Amniotic stem cell (primary cell): ENCODE results near the gene MPPED2.

Source experiments
- DNase-seq: peaks from one replicate; lab custom pipeline; 2025; lab: John Stamatoyannopoulos, UW

Gene MPPED2, protein sequence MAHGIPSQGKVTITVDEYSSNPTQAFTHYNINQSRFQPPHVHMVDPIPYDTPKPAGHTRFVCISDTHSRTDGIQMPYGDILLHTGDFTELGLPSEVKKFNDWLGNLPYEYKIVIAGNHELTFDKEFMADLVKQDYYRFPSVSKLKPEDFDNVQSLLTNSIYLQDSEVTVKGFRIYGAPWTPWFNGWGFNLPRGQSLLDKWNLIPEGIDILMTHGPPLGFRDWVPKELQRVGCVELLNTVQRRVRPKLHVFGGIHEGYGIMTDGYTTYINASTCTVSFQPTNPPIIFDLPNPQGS

DNA sequence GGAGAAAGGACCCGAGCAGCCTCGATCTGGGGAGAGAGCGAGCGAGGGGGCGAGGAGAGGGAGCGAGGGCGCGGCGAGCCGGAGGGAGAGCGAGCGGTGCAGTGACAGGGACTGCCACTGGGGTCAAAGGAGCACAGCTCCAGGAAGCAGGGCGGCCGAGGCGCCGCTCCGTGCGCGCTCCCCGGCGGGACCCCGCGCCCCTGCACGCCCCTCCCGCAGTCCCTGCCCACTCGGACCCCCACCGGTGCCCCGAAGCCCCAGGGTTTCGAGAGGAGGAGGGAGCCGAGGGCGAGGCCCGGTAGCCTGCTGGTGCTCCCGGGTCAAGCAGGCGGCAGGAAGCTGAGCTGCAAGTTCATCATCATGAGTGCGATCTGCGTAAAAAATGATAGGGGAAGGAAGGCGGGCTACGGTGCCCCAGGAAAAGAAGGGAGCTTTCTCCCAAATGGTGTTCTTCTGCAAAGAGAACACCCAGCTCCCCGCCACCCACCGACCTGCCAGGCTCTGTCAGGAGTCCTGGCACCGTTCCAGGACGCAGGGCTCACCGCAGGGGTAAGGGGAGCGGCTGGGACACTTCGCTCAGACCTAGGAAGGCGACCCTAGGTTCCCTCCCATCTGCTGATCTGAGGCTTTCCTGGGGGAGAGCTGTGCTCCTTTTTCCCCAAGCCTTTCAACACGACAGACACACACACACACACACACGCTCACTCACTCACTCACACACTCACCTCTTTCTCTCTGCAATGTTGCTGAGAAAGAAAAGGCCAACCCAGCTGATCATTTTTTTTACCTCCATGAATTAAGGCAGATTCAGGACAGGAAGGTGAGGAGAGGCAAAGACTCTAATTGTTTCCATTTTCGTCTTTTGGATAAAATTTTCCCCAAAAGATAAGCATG is at the start of gene MPPED2:
MPPED2 (minus strand) TSS at position 103 of the 894 bp plus-strand sequence. CDS start 5,980 bp downstream, outside the sequence.
- no peak for DNase-seq

DNA sequence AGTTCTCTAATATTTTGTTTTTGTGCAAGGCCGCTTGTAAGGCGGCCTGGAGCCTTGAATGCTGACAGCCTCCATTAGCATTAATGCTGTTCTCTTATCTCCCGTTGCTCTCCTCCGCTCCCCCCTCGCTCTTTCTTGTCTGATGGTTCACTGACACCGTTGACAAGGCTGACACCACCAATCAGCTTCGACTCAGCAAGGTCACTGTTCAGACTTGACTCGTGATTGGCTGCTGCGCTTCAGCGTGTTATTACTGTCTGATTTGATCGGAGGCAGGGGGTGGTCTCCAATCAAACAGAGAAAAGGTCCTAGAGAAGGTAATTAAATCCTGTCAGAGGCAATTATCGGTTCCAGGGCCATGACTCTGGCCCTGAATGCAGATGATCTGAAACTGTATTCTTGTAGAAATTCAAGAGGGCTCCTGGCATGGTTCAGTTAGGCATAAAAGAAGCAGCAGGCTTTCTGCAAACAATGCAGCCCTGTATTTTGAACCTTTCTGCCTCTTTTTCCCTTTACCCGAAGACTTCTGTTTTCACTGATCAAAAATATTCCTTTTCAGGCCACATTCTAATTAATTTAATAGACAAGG is 49.3 kb upstream of the MPPED2 start:
- DNase-seq = no peak

DNA sequence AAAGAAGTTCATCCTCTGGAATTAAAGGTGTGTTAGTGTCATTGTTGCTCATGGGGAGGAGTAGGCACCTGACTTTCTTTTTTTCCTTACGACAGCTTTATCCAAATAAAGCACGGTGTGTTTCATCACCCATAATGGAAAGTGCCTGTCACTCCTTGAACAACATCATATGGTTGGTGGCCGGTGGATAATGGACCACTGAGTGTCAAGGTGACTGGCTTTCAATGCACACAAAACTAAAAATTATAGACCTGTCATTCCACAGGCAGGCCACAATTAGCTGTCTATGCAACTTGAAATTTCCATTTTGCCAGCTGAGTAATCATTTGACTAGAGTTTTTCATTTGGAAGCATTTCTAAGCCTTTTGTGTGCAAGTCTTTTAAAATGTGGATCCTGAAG is 45.0 kb upstream of the MPPED2 start:
- DNase-seq = no peak

DNA sequence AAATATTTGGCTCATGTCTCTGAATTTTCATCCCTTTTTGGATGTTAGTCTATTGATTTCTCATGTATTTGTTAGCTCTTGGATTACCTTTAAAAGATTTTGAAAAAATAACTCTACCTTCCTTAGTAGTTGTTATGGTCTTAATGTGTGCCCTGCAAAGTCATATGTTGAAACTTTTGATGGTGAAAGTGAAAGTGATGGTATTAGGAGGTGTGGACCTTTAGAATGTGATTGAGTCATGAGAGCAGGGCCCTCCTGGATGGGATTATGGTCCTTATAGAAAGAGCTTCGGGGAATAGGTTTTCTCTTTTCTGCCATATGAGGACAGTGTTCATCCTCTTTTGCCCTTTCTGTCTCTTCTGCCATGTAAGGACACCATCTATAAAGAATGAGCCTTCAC is 33.6 kb upstream of the MPPED2 start:
- no peak for DNase-seq

DNA sequence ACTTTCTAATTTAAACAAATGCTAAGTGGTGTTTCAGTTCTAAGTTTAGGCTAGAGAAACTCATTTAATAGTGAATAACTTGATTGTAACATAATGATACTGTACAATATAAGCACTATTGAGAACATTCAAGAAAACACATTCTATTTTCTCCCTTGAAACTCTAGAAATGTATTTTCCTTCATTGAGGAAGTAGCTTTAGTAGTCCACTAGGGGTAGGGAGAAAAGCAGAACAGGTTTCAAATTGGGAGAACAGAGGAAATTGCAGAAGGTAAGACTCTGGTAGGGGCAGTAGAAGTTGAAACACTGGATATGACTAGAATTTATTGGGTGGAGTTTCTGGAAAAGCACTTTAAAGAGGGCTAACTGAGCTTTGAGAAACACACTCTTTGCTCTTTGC is 31.6 kb upstream of the MPPED2 start:
- no peak for DNase-seq

DNA sequence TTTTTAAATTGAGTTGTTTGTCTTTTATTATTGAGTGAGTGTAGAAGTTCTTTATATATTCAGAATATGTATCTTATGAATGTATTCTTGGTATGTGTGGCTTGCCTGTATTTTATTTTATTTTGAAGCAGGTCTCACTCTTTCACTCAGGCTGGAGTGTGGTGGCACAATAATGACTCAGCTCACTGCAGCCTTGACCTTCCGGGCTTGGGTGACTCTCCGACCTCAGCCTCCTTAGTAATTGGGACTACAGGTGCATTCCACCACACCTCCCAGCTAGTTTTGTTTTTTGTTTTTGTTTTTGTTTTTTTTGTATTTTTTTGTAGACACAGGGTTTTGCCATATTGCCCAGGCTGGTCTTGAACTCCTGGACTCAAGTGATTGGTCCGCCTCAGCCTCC is 24.5 kb upstream of the MPPED2 start:
- no peak for DNase-seq

DNA sequence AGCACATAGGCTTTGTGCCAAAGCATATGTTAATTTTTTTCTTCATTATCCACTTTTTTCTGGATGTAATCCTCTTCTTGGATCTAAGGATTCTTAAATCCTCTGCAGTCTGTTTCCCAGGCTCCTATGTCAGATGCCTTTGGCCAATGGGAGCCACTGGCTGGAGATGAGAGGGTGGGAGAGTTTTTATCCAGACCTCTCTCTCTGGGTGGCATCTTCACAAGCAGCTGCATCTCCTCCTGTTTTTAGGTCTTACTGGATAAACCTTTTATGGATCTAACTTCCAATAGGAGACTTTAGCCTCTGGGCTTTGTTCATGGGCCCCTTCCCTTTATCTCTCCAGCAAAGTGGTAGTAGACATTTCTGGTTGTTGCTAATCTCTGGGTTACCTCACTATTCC is 22.4 kb upstream of the MPPED2 start:
- no peak for DNase-seq

DNA sequence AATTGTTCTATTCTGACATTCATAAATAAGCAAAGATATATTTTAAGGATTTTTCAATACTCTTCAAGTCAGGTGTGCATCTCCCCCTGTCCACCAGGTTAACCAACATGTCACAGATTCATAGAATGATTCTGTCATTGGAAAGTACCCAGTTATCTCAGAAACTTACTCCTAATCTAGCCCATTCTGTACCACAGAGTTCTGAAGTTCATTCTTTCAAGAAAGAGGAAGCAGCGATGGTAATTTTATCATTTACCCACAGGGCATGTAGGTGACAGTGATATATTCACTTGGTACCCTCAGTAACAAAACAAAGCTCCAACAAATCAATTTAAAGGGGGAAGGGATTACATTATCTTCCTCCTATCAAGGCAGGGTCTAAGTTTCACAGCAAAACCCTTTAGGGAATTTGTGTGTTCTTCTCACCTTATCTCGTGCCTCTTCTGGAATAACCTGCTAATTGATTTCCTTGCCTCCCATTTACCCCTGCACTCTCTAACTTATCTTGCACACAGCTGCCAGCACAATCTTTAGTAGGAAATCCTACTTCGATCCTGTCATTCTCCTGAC is 19.0 kb upstream of the MPPED2 start:
- DNase-seq = no peak

DNA sequence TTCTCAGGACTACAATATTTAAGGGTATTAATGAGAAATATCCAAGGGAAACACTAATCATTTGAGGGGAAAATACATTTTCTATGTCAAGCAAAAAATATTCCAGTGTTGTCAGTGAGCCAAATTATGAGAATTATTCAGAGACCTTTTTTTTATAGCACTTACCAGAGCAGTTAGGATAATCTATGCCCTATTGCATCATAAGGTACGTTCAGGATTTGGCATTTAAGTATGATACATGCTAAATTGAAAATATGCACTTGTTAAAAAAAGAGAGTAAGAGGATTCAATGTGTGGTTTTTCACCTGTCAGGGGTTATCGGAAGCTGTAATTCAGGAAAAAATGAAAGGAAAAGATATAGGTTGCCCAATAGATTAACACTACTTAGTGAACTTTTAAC is 17.2 kb upstream of the MPPED2 start:
- no peak for DNase-seq

DNA sequence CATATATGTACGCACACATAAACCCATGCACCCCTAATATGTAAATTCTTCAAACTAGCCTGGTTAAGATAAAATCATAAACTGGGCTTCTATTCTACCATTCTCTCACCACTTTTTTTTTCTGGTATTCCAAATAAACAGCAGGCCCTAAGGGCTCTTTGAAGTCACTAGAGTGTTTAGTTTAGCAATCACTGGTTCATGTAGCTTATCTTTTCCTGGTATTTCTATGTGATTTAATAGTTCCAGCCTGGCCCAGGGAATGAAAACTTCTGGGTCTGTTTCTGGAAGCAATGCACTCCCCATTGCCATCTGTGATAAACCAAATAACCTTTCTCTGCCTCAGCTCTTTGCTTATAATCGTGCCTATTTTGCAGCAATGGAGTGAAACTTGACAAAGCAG is 10.7 kb upstream of the MPPED2 start:
- DNase-seq = no peak

DNA sequence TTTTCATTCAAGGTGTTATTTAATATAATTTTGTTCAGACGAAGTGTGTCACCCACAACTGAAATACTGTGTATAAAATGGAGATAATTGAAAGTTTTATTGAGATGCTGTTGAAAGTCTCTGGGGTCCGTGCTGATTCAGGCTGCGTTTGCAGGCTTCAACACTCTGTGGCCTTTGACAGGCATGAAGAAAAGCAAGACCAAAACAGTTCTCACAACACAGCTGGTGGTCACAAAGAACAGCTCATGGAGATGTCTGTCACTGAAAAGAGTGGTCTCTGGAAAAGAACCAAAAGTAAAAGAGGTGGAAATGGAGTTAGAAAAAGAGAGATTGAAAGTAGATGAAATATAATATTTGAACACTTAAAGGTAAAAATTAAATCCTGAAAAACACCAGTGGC is 9.8 kb upstream of the MPPED2 start:
- no peak for DNase-seq

DNA sequence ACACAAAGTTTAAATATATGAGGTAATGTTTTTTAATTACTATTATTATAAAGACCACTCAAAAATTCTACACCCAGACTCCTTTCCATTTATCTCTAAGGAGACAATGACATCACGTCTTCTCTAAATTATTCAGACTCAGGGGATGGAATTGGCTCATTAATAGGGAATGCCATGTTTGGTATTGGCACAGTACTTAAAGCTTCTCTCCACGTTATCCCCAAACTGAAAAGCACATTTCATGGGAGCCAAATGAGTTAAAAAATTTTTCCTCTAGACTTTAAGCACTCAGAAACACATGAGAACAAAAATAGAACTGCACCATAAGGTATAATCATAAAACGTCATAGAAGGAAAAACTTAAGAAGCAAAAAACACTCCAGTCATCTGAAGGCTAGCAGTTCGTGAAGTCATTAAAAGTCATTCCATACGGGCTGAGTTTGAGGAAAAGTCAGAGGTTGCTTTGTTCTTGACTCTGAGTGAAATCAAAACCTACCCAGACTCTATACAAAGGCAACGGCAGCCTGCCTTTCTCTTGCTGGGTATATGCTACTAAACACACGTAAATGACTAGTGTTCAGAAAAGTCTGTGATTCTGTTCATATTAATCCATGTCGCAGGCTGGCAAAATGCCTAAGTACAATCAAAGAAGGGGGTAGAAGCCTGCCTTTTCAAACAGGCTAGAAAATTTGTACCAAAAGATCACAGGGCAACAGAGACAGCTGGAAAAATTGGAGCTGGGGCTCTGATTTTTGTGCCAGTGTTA is 8.7 kb upstream of the MPPED2 start:
- no peak for DNase-seq

DNA sequence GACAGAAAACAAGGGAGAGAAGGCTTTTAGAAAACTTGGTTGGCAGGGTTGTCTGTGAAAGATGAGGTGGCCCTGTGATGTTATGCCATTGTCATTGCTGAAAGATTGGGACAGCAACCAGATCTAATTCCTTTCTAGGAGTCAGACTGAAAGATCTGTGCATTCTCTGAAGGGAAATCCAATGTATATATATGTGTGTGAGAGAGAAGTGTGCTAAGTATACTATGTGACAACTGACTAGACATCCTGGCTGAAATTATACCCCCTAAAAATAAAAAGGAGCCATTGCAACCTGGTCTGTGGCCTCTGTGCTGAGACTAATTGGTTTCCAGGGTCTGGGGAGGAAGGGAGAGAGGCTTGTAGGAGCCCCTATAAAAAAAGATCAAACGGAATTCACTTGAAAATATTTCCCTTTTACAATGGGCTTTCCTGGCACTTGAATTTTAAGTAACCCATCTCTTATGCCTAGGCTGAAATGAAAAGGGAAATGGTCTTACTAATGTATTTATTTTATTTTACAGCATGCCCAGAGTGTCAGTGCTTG is 1.2 kb upstream of the MPPED2 start:
- no peak for DNase-seq

DNA sequence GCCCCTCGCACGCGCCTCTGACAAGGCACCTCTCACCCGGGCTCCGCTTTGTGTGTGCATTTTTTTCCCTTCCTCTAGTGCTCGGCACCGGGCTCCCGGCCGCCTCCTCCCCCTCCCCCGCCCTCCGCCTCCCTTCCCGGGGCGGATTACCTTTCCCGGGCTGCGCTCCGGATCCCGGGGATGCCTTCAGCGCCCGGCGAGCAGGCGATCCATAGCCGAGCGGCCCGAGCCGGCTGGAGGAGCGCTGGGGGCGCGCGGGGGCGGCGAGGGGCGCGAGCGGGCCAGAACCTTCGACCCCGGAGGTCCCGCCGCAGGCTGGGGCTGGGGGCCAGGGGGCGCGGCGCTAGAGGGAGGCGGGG is 282 bp downstream of the MPPED2 start:
- no peak for DNase-seq

DNA sequence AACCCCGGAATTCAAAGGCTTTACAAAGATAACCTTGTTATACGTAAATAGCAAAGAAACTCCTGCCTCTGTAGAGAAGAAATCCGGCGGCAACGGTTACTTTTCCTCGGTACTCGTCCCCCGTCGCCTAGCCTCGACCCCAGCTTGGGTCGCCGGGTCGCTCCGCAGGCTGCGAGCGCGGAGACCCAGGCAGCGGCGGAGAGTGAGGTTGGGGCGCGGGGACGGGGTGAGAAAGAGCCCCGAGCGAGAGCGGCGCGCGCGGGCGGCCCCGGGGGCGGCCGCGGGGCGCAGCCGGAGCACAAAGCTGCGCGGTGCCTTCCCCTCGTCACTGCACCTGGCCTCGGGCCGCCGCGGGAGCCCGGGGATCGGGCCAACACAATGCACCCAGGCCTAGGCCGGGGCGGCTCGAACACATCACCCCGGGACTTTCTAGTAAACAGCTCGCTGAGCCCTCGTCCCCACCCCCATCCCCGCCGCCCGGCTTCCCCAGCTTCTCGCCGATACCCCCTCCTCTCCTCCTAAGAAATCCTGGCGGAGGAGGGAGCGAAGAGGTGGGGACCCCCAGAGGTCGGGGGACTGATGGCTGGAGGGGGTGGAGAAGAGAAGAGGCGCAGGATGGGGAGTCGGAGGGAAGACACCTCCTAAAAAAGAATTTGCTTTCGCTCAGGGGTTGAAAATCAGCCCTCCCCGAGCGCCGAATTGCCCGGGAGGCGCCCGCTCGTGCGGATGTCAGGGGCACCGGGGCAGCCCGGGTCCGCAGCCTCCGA is 845 bp downstream of the MPPED2 start:
- DNase-seq = no peak

DNA sequence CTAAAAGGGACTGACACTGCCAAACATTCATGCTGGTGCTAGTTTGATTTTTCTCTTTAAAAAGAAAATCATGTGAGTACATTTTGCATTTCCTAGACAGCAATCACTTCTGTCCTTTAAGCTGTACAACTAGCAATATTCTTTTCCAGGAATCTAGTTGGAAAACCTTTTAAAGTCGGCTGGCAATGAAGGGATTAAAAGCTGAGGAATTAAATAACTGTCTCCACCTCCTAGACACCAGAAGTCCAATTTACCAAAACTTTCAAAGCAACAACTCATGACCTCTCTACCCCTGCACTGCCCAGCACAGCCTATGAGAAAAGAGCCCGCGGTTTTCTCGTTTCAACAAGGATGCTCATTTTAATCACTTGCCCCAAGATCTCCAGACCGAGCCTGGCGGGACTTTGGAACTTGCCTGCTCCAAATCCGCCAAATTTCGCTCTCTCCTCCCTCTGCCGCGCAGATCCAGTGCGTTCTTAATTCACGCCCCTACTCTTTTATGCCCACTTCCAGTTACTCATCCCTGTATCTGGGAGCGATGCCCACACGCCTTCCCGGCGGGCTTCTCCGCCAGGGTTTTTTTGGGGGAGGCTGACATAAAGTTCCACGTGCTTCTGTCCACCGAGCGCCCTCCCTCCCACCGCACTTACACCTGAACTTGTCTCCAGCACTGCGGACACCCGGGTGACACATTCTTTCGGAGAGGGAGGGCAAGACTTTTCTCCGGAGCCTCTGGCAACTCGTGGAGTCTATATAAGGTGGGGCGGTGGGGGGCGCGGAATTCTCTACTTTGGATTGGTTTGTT is 2.5 kb downstream of the MPPED2 start:
- DNase-seq = no peak

DNA sequence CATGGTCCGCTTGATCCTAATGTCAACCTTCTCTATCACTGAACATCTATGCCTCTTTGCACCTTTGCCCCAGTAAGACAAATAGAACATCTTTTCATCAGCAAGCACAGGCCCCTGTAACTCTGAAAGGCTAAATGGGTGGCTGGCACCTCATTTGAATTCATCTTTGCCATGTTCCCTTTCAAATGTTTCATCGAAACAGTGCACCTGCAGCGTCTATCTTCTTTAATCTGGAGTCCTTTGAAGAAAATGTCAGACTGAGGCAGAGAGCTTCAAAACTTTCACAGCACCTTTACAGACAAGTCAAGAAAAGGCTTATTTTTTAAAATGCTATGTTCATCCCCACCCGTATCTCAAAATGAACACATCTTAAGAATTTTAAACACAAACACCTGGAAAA is 3.4 kb downstream of the MPPED2 start:
- no peak for DNase-seq

DNA sequence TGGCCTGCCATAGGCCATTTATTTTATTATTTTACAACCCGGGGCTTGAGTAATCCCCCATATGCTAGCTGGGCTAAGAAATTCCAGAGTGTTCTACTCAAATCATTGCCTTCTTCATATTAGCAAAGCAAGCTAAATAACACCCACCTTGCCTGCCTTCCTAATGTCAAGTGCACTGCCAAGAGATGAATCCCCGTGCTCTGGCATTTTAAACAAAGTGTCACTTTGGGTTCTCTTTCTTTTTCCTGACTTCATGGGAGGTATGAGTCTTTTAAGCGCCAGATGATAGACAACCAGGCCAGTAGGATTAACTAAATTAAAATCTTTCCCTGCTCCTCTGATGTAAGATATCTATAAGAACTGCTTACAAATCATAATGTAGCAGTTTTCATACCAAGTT is 4.5 kb downstream of the MPPED2 start:
- no peak for DNase-seq

DNA sequence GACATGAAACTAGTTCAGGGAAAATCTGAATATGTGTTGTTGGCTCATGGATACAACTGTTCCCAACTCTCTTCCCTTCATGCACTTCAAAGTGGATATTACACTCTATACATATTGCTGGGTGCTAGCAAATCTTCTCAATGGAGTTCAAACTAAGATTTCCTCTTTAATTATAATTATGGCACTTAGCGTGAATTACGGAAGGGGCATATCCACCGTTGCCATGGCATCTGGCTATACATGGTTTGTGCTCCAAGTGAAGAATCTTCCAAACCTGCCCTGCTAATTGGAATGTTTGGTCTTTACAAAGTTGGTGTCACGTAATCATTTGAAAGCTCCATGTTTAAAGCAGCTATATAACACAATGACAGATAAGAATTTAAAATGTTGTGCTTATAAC is 5.6 kb downstream of the MPPED2 start:
- no peak for DNase-seq
